HEK293 (cell line): ENCODE results near the gene PIGW.

Source experiments
- TRIM28 ChIP-seq: IDR thresholded peaks from 2 replicates; pipeline ENCODE4 v1.6.1; 2011; ENCODE audit warnings: low read length, control low read depth, borderline replicate concordance
- ZNF133 ChIP-seq: fragments of 450-650 bp; formaldehyde crosslinking; IDR thresholded peaks from 2 replicates; pipeline ENCODE4 v1.5.1; 2016; ENCODE audit warnings: missing biosample characterization, missing genetic modification characterization
- ZNF654 ChIP-seq: fragments of 450-650 bp; formaldehyde crosslinking; IDR thresholded peaks from 2 replicates; pipeline ENCODE4 v1.5.1; 2016; ENCODE audit warnings: low read depth, missing biosample characterization, missing genetic modification characterization
- TF ChIP-seq, protein P1 (sequence below): fragments of 450-650 bp; formaldehyde crosslinking; IDR thresholded peaks from 2 replicates; pipeline ENCODE4 v1.5.1; 2017; ENCODE audit warnings: missing biosample characterization, missing genetic modification characterization

The PIGW gene

DNA sequence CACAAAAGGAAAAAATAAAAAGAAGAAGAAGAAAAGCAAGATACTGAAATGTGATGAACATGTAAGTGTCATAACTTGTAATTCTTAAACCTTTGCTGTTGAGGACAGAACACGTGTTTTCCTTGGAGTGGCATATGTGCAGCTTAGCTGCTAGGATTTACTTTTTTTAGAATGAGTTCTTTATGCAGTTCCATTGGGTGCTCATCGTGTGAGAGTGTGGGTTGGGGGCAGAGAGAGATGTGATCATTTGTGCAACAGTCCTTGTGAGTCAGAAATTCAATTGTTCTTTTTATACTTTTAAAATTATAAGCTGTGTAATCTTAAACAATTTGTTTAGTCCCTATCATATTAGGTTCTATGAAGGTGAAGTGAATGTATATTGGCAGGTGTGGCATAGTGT, 51.4 kb downstream of the PIGW start (continued):
- TF ChIP-seq, protein P1, sequence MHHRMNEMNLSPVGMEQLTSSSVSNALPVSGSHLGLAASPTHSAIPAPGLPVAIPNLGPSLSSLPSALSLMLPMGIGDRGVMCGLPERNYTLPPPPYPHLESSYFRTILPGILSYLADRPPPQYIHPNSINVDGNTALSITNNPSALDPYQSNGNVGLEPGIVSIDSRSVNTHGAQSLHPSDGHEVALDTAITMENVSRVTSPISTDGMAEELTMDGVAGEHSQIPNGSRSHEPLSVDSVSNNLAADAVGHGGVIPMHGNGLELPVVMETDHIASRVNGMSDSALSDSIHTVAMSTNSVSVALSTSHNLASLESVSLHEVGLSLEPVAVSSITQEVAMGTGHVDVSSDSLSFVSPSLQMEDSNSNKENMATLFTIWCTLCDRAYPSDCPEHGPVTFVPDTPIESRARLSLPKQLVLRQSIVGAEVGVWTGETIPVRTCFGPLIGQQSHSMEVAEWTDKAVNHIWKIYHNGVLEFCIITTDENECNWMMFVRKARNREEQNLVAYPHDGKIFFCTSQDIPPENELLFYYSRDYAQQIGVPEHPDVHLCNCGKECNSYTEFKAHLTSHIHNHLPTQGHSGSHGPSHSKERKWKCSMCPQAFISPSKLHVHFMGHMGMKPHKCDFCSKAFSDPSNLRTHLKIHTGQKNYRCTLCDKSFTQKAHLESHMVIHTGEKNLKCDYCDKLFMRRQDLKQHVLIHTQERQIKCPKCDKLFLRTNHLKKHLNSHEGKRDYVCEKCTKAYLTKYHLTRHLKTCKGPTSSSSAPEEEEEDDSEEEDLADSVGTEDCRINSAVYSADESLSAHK: no peak
- no peak for TF ChIP-seq TRIM28
- no peak for TF ChIP-seq ZNF133 (tag by site-specific recombination)
- no peak for TF ChIP-seq ZNF654 (tag by site-specific recombination)
- TF ChIP-seq, all 188 proteins: peak for 0
